ENCODE results near the gene NCKAP5.

The NCKAP5 gene

GRCh38 chr2:133456971-133457370, 111.3 kb downstream of the NCKAP5 start:
- ATAC-seq (ENCODE audit: low read depth): no peak
- H3K9me3 ChIP-seq (ENCODE audit: severe bottlenecking): no peaks in the 10 kb centered on the region

GRCh38 chr2:133456156-133456555, 112.1 kb downstream of the NCKAP5 start:
- Histone ChIP-seq H3K4me1 (ENCODE audit: insufficient read depth, poor library complexity, severe bottlenecking) (peaks cover 9% of the 10 kb centered on the region), H3K27me3 (ENCODE audit: insufficient read depth, poor library complexity, severe bottlenecking) (no peaks in the 10 kb centered on the region)
- no peak for ATAC-seq (ENCODE audit: low read depth)

More at GRCh38 chr2:133456971-133457370, 111.3 kb downstream of the NCKAP5 start:
- no peaks in the 10 kb centered on the region for H3K36me3 ChIP-seq (ENCODE audit: low read depth)
- H3K27ac ChIP-seq (ENCODE audit: poor library complexity, severe bottlenecking): no peak overlapping the region
- DNase-seq (ENCODE audit: low spot score): no peak
- H3K4me3 ChIP-seq (ENCODE audit: severe bottlenecking): no peak overlapping the region
- no peak for TF ChIP-seq CTCF (IDR thresholded peaks at IDR 0.05; ENCODE audit: poor library complexity, severe bottlenecking)
- peaks cover 9% of the 10 kb centered on the region for H3K4me1 ChIP-seq (ENCODE audit: insufficient read depth, poor library complexity, severe bottlenecking)
- no peaks in the 10 kb centered on the region for H3K27me3 ChIP-seq (ENCODE audit: insufficient read depth, poor library complexity, severe bottlenecking)

GRCh38 chr2:133453032-133453431, 115.2 kb downstream of the NCKAP5 start:
- Histone ChIP-seq H3K27ac (ENCODE audit: poor library complexity, severe bottlenecking) (peak overlapping the region; percentile 18), H3K9me3 (ENCODE audit: severe bottlenecking) (no peaks in the 10 kb centered on the region), H3K36me3 (ENCODE audit: low read depth) (no peaks in the 10 kb centered on the region), H3K4me3 (ENCODE audit: severe bottlenecking) (no peak overlapping the region), H3K27me3 (ENCODE audit: insufficient read depth, poor library complexity, severe bottlenecking) (no peaks in the 10 kb centered on the region), H3K4me1 (ENCODE audit: insufficient read depth, poor library complexity, severe bottlenecking) (peaks cover 9% of the 10 kb centered on the region)
- no peak for TF ChIP-seq CTCF (IDR thresholded peaks at IDR 0.05; ENCODE audit: poor library complexity, severe bottlenecking)
- ATAC-seq (ENCODE audit: low read depth): no peak
- no peak for DNase-seq (ENCODE audit: low spot score)

More at GRCh38 chr2:133456156-133456555, 112.1 kb downstream of the NCKAP5 start:
- TF ChIP-seq CTCF (IDR thresholded peaks at IDR 0.05; ENCODE audit: poor library complexity, severe bottlenecking): no peak
- Histone ChIP-seq H3K36me3 (ENCODE audit: low read depth) (no peaks in the 10 kb centered on the region), H3K4me3 (ENCODE audit: severe bottlenecking) (no peak overlapping the region), H3K27ac (ENCODE audit: poor library complexity, severe bottlenecking) (no peak overlapping the region), H3K9me3 (ENCODE audit: severe bottlenecking) (no peaks in the 10 kb centered on the region)
- no peak for DNase-seq (ENCODE audit: low spot score)

- peaks cover 9% of the 10 kb centered on the region for H3K4me1 ChIP-seq (ENCODE audit: insufficient read depth, poor library complexity, severe bottlenecking)
- no peak overlapping the region for H3K4me3 ChIP-seq (ENCODE audit: severe bottlenecking)
- H3K9me3 ChIP-seq (ENCODE audit: severe bottlenecking): no peaks in the 10 kb centered on the region
- H3K36me3 ChIP-seq (ENCODE audit: low read depth): no peaks in the 10 kb centered on the region
- TF ChIP-seq CTCF (IDR thresholded peaks at IDR 0.05; ENCODE audit: poor library complexity, severe bottlenecking): no peak
- DNase-seq (ENCODE audit: low spot score) (no peak), ATAC-seq (ENCODE audit: low read depth) (peak; percentile 98)
- H3K27ac ChIP-seq (ENCODE audit: poor library complexity, severe bottlenecking): peak overlapping the region; percentile 18
- H3K27me3 ChIP-seq (ENCODE audit: insufficient read depth, poor library complexity, severe bottlenecking): no peaks in the 10 kb centered on the region
Observed at GRCh38 chr2:133452583-133452982, 115.7 kb downstream of the NCKAP5 start.

GRCh38 chr2:133452146-133452545, 116.1 kb downstream of the NCKAP5 start:
- H3K36me3 ChIP-seq (ENCODE audit: low read depth): no peaks in the 10 kb centered on the region
- no peaks in the 10 kb centered on the region for H3K9me3 ChIP-seq (ENCODE audit: severe bottlenecking)
- no peak for ATAC-seq (ENCODE audit: low read depth)
- H3K4me1 ChIP-seq (ENCODE audit: insufficient read depth, poor library complexity, severe bottlenecking): peaks cover 9% of the 10 kb centered on the region
- no peak for DNase-seq (ENCODE audit: low spot score)
- no peak overlapping the region for H3K4me3 ChIP-seq (ENCODE audit: severe bottlenecking)
- TF ChIP-seq CTCF (IDR thresholded peaks at IDR 0.05; ENCODE audit: poor library complexity, severe bottlenecking): no peak
- no peaks in the 10 kb centered on the region for H3K27me3 ChIP-seq (ENCODE audit: insufficient read depth, poor library complexity, severe bottlenecking)
- peak overlapping the region; percentile 18 for H3K27ac ChIP-seq (ENCODE audit: poor library complexity, severe bottlenecking)

All from RWPE2 (cell line).